Measurements from ENCODE around the gene MYO5B. TPM values are rescaled to one million over a fixed set of nuclear protein-coding genes. Genes with fewer than 3 reads are reported as not detected.

Gene MYO5B
- total RNA-seq, 4 donors from 2014 or later, result 0.05 to 0.60 (median 0.35) TPM

DNA sequence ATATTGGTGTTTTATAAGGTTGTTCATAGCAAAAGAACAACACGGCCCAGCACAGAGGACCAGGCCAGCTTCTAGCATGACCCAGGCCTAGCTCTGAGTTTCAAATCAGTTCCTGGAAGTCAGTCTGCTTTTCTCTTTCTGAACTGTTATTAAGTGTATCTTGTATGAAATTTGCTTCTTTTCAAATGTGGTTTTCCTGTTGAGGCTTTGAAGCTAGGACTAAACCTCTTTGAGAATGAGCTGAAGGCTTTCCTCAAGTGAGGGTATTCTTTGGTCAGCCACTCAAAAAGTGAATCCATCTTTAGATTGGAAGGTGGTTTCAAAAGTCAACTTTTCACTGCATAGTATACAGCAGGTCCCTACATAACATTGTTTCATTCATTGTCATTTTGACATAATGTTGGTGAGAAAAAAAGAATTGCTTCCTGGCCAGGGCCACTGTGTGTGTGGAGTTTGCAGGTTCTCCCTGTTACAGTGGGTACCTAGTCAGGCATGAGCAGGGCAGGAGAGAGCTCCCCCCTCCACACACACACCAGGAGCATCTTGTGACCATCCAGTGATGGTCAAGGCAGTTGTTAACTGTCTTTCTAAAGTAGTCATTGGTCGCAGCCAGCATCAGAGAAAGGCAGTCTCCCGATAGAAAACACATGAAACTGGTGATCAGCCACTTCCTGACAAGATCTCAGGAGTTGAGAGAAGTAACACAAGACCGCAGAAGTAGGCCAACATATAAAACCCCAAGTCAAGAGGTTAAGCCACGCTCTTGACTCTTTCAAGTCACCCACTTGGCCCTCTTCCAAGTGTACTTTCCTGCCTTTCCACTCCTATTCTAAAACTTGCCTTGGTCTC, 374.9 kb downstream of the MYO5B start:
- ATAC-seq, result no peak
- in situ Hi-C loops (cut with MboI; ENCODE audit: low sequenced_read_pairs in 4 of 4), result loop anchor here in 3 of 4 donors (5.0 to 25.0 kb wide), 2 partner anchors 328 to 467 kb away; partner anchors contain the start of genes CXXC1 (in 2 of the 3), MBD1 (in 2 of the 3) and RPL17 (in 1 of the 3)
- H3K4me3 ChIP-seq, result no peak overlapping the region
- intact Hi-C loops (cut with DNase I; ENCODE audit: low total_unique reads), result loop anchor here (10.0 kb wide), 4 partner anchors 465 to 1885 kb away; partner anchors contain the start of genes CXXC1, MBD1, SMAD2 and SMAD7
- TF ChIP-seq, protein P1, sequence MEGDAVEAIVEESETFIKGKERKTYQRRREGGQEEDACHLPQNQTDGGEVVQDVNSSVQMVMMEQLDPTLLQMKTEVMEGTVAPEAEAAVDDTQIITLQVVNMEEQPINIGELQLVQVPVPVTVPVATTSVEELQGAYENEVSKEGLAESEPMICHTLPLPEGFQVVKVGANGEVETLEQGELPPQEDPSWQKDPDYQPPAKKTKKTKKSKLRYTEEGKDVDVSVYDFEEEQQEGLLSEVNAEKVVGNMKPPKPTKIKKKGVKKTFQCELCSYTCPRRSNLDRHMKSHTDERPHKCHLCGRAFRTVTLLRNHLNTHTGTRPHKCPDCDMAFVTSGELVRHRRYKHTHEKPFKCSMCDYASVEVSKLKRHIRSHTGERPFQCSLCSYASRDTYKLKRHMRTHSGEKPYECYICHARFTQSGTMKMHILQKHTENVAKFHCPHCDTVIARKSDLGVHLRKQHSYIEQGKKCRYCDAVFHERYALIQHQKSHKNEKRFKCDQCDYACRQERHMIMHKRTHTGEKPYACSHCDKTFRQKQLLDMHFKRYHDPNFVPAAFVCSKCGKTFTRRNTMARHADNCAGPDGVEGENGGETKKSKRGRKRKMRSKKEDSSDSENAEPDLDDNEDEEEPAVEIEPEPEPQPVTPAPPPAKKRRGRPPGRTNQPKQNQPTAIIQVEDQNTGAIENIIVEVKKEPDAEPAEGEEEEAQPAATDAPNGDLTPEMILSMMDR (IDR thresholded peaks at IDR 0.05 in 4 of 5, conservative IDR thresholded peaks at IDR 0.05 in 1 of 5), result no peak
- no peak for TF ChIP-seq POLR2A (IDR thresholded peaks at IDR 0.05)
- no peaks in the 10 kb centered on the region for H3K27me3 ChIP-seq
- DNase-seq, result no peak
- no peaks in the 10 kb centered on the region for H3K9me3 ChIP-seq
- H3K4me1 ChIP-seq, result peaks cover 0 to 4% of the 10 kb centered on the region in 2 donors
- no peak overlapping the region for H3K27ac ChIP-seq
- no peaks in the 10 kb centered on the region for H3K36me3 ChIP-seq

DNA sequence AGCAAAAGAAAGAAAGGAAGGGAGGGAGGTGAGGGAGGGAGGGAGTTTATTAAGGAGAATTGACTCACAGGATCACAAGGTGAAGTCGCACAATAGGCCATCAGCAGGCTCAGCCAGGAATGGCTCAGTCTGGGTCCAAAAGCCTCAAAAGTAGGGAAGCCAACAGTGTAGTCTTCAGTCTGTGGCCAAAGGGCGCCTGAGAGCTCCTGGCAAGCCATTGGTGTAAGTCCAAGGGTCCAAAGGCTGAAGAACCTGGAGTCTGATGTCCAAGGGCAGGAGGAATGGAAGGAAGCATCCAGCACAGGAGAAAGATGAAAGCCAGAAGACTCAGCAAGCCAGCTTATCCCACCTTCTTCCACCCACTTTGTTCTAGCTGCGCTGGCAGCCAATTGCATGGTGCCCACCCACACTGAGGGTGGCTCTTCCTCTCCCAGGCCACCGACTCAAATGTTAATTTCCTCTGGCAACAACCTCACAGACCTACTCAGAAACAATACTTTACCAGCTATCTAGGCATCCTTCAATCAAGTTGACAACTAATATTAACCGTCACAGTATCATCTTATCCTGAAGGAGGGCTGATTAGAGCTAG, 375.8 kb downstream of the MYO5B start:
- Histone ChIP-seq H3K27me3 (no peaks in the 10 kb centered on the region), H3K4me1 (peaks cover 0 to 4% of the 10 kb centered on the region in 2 donors), H3K4me3 (no peak overlapping the region), H3K9me3 (no peaks in the 10 kb centered on the region), H3K36me3 (no peaks in the 10 kb centered on the region), H3K27ac (no peak overlapping the region)
- TF ChIP-seq, protein P1 (IDR thresholded peaks at IDR 0.05 in 4 of 5, conservative IDR thresholded peaks at IDR 0.05 in 1 of 5), result no peak
- no peak for TF ChIP-seq POLR2A (IDR thresholded peaks at IDR 0.05)
- DNase-seq (no peak), ATAC-seq (no peak)
- intact Hi-C loops (cut with DNase I; ENCODE audit: low total_unique reads), result loop anchor here (10.0 kb wide), 4 partner anchors 466 to 1884 kb away; partner anchors contain the start of genes CXXC1, MBD1, SMAD2 and SMAD7
- in situ Hi-C loops (cut with MboI; ENCODE audit: low sequenced_read_pairs in 4 of 4), result loop anchor here in 3 of 4 donors (5.0 to 25.0 kb wide), 2 partner anchors 327 to 468 kb away; partner anchors contain the start of genes CXXC1 (in 2 of the 3), MBD1 (in 2 of the 3) and RPL17 (in 1 of the 3)

DNA sequence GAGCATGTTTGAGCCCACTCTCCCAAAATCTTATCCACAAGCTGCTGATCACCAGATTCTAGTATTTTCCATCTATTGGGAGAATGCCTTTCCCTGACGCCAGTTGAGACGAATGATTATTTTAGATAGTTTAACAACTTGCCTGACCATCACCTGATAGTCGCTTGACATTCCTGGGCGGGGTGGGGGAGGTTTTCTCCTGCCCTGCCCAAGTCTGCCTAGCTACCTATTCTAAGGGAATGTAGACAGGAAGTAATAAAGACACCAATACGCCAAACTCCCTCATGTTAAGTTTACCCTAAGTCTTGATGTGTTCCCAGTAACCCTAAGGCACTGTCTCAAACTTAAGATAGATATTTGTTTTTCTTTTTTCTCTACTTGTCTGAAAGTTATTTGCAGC, 377.0 kb downstream of the MYO5B start:
- Histone ChIP-seq H3K27me3 (no peaks in the 10 kb centered on the region), H3K9me3 (no peaks in the 10 kb centered on the region), H3K27ac (no peak overlapping the region), H3K4me3 (no peak overlapping the region), H3K4me1 (peaks cover 0 to 4% of the 10 kb centered on the region in 2 donors), H3K36me3 (no peaks in the 10 kb centered on the region)
- DNase-seq, result no peak
- in situ Hi-C loops (cut with MboI; ENCODE audit: low sequenced_read_pairs in 4 of 4), result loop anchor here in 3 of 4 donors (5.0 to 25.0 kb wide), 2 partner anchors 326 to 469 kb away; partner anchors contain the start of genes CXXC1 (in 2 of the 3), MBD1 (in 2 of the 3) and RPL17 (in 1 of the 3)
- ATAC-seq, result no peak
- intact Hi-C loops (cut with DNase I; ENCODE audit: low total_unique reads), result loop anchor here (10.0 kb wide), 4 partner anchors 467 to 1883 kb away; partner anchors contain the start of genes CXXC1, MBD1, SMAD2 and SMAD7
- TF ChIP-seq POLR2A (IDR thresholded peaks at IDR 0.05), result no peak

DNA sequence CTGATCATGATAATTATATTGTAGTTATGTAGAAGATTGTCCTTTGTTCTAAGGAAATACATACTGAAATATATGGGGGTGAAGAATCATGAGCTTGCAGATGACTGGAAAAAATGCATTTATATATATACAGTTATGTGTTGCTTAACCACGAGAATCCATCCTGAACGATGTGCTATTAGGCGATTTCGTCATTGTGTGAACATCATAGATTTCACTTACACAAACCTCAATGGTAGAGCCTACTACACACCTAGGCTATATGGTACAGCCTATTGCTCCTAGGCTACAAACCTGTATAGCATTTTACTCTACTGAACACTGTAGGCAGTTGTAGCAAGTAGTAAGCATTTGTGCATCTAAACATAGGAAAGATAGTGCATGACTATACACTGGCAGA, 379.0 kb downstream of the MYO5B start:
- Histone ChIP-seq H3K27me3 (no peaks in the 10 kb centered on the region), H3K4me3 (no peak overlapping the region), H3K9me3 (no peaks in the 10 kb centered on the region), H3K27ac (no peak overlapping the region), H3K36me3 (no peaks in the 10 kb centered on the region), H3K4me1 (peaks cover 13 to 20% of the 10 kb centered on the region in 2 donors)
- ATAC-seq (no peak), DNase-seq (no peak)
- intact Hi-C loops (cut with DNase I; ENCODE audit: low total_unique reads), result loop anchor here (2.0 to 10.0 kb wide), 5 partner anchors 323 to 1881 kb away; partner anchors contain the start of genes CXXC1, MBD1, RPL17 and SMAD2
- TF ChIP-seq, protein P1 (IDR thresholded peaks at IDR 0.05 in 4 of 5, conservative IDR thresholded peaks at IDR 0.05 in 1 of 5), result no peak
- no peak for TF ChIP-seq POLR2A (IDR thresholded peaks at IDR 0.05)
- in situ Hi-C loops (cut with MboI; ENCODE audit: low sequenced_read_pairs in 4 of 4), result loop anchor here in 3 of 4 donors (5.0 to 25.0 kb wide), 2 partner anchors 324 to 471 kb away; partner anchors contain the start of genes CXXC1 (in 2 of the 3), MBD1 (in 2 of the 3) and RPL17 (in 1 of the 3)
